Prostate gland (tissue), 2 donors: ENCODE results near the gene SPOUT1. TPM values are rescaled to one million over a fixed set of nuclear protein-coding genes. Genes with fewer than 3 reads are reported as not detected.
"Not testable (repeated sequence)": the region's sequence is repeated elsewhere in the genome, so short reads cannot be mapped to it uniquely, and the experiment has no call there.

ENCODE experiments used
- DNase-seq: peaks from one replicate; pipeline ENCODE4 v3.0.0-alpha.2; 2019; ENCODE audit warnings: low spot score
- H3K27ac ChIP-seq, 2 donors: fragments of 200-600 bp; sonication (generic); 2 replicates each; pipeline ENCODE4 v1.5.1; 2017 to 2019
- H3K27me3 ChIP-seq: fragments of 200-600 bp; sonication (generic); replicated peaks from 2 replicates; pipeline ENCODE4 v1.5.1; 2019; ENCODE audit not compliant: insufficient read depth
- H3K36me3 ChIP-seq, 2 donors: fragments of 200-600 bp; sonication (generic); 1 replicate in 1 of 2; 2 replicates in 1 of 2; pipeline versions ENCODE4 v1.5.1 to v1.8.1; 2017 to 2019
- H3K4me1 ChIP-seq: fragments of 200-600 bp; sonication (generic); replicated peaks from 2 replicates; pipeline ENCODE4 v1.5.1; 2019
- H3K4me3 ChIP-seq, 2 donors: fragments of 200-600 bp; sonication (generic); 2 replicates each; pipeline ENCODE4 v1.5.1; 2017 to 2019
- H3K9me3 ChIP-seq: fragments of 200-600 bp; sonication (generic); 2 replicates; pipeline ENCODE4 v1.5.1; 2017
- POLR2A ChIP-seq: fragments of 450-650 bp; IDR thresholded peaks from one replicate; pipeline ENCODE4 v1.6.1; 2016; ENCODE audit warnings: antibody characterized with exemption, mild to moderate bottlenecking
- POLR2AphosphoS5 ChIP-seq: sonication (generic); formaldehyde crosslinking; IDR thresholded peaks from one replicate; pipeline ENCODE4 v1.6.1; 2017; ENCODE audit warnings: antibody characterized with exemption
- whole genome bisulfite sequencing: methylation state at CpG from one replicate; pipeline ENCODE4 v1.1.5; 2018; 5-methylcytosine and 5-hydroxymethylcytosine counted together
- intact Hi-C: fragments of 100-400 bp; cut with DNase I; formaldehyde crosslinking; loops from one replicate; pipeline ENCODE4 v1.14.2; 2022
- total RNA-seq, 2 donors: library from RNA; depleted of rRNA; stranded (reverse); fragments of >200 nt; gene quantifications; one replicate each; pipeline ENCODE4 v1.1.0, GENCODE V29; 2016
- TF ChIP-seq, protein P1 (sequence below), 4 experiments: fragments of 200-600 bp in 2 of 4; fragments of 450-650 bp in 2 of 4; sonication (generic) in 2 of 4; IDR thresholded peaks; 1 replicate in 3 of 4; 2 replicates in 1 of 4; pipeline ENCODE4 v1.5.1; 2016 to 2019; ENCODE audit warnings: antibody characterized with exemption in 4 of 4, mild to moderate bottlenecking in 2 of 4, moderate library complexity in 2 of 4

Gene SPOUT1
- total RNA-seq, 2 donors from 2014 or later, result 45.8 to 47.5 TPM

DNA sequence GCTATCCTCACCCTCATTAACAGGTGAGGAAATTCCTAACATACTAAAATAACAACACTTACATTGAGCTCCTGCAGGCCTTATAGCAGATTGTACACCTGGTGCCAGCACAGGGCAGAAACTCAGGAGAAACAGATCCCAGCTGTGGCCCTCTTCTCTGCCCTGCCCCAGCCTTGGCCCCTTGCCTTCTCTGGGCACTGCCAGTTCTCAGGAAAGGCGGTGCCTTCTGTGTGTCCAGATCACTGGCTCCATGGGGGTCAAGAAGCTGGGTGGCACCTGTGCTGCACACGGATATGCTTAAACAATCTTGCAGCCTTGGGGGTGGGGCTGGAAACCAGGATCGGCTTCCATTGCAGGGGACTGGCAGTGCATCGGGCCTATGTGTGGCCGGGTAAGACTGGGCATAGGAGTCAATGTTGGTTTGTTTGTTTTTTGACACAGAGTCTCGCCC lies 32.8 kb upstream of the SPOUT1 start:
- H3K27ac ChIP-seq, result peak overlapping the region; percentile 65 to 73
- no peak overlapping the region for H3K4me3 ChIP-seq
- peaks cover 15% of the 10 kb centered on the region for H3K4me1 ChIP-seq
- DNase-seq, result peak; percentile 69
- H3K9me3 ChIP-seq, result no peaks in the 10 kb centered on the region
- 30% methylated on average over 6 of the region's 6 CpGs for WGBS
- H3K36me3 ChIP-seq, result no peaks in the 10 kb centered on the region
- no peaks in the 10 kb centered on the region for H3K27me3 ChIP-seq
- TF ChIP-seq, protein P1, sequence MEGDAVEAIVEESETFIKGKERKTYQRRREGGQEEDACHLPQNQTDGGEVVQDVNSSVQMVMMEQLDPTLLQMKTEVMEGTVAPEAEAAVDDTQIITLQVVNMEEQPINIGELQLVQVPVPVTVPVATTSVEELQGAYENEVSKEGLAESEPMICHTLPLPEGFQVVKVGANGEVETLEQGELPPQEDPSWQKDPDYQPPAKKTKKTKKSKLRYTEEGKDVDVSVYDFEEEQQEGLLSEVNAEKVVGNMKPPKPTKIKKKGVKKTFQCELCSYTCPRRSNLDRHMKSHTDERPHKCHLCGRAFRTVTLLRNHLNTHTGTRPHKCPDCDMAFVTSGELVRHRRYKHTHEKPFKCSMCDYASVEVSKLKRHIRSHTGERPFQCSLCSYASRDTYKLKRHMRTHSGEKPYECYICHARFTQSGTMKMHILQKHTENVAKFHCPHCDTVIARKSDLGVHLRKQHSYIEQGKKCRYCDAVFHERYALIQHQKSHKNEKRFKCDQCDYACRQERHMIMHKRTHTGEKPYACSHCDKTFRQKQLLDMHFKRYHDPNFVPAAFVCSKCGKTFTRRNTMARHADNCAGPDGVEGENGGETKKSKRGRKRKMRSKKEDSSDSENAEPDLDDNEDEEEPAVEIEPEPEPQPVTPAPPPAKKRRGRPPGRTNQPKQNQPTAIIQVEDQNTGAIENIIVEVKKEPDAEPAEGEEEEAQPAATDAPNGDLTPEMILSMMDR (IDR thresholded peaks at IDR 0.05), result no peak
- TF ChIP-seq POLR2AphosphoS5, result peak; percentile 53
- intact Hi-C loops, result no loop called here

DNA sequence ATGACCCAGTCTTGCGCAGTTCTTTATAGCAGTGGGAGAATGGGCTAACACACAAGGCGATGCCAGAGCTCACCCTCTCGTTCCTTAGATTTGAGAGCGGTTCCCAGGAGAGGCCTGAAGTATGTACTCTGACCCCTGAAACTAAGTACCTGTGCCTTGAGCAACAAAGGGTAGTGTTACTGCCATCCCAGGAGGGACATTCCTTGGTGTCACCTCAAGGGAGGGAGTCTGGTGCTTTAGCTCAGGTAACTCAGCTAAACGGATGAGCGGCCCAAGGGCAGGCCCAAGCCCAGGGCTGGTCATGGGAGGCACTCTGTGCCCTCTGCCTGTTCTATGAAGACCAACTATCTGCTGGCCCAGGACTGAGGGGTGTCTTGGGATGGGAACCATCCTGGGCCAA lies 31.9 kb upstream of the SPOUT1 start:
- DNase-seq, result no peak
- no peaks in the 10 kb centered on the region for H3K36me3 ChIP-seq
- H3K9me3 ChIP-seq, result no peaks in the 10 kb centered on the region
- no peaks in the 10 kb centered on the region for H3K27me3 ChIP-seq
- no peak overlapping the region for H3K4me3 ChIP-seq
- intact Hi-C loops, result no loop called here
- H3K4me1 ChIP-seq, result peaks cover 15% of the 10 kb centered on the region
- H3K27ac ChIP-seq, result peak overlapping the region; percentile 65 to 73
- TF ChIP-seq, protein P1 (IDR thresholded peaks at IDR 0.05), result no peak
- TF ChIP-seq POLR2A, result no peak
- WGBS, result 86% methylated on average over 6 of the region's 6 CpGs

DNA sequence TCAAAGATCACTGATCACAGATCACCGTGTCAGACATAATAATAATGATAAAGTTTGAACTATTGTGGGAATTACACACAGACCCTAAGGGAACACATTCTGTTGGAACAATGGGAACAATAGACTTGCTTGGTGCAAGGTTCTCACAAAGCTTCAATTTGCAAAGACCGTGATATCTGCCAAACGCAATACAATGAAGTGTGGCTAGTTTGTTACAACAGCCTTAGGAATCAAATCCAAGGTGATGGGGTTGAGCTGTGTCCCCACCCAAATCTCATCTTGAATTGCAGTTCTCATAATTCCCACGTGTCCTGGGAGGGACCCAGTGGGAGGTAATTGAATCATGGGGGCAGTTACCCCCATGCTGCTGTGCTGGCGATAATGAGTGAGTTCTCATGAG lies 31.3 kb upstream of the SPOUT1 start:
- 79% methylated on average over 5 of the region's 5 CpGs for WGBS

DNA sequence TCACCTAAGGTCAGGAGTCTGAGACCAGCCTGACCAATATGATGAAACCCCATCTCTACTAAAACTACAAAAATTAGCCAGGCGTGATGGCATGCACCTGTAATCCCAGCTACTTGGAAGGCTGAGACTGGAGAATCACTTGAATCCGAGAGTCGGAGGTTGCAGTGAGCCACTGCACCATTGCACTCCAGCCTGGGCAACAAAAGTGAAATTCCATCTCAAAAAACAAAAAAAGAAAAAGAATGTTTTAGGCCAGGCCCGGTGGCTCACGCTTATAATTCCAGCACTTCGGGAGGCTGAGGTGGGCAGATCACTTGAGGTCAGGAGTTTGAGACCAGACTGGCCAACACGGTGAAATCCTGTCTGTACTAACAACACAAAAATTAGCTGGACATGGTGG lies 28.9 kb upstream of the SPOUT1 start:
- 95% methylated on average over 7 of the region's 7 CpGs for WGBS
- H3K9me3 ChIP-seq, H3K27ac ChIP-seq, H3K4me3 ChIP-seq, intact Hi-C loops, DNase-seq, H3K36me3 ChIP-seq, H3K27me3 ChIP-seq: not testable (repeated sequence)
- H3K4me1 ChIP-seq, result peaks cover 17% of the 10 kb centered on the region

More for the DNA sequence above, 31.3 kb upstream of the SPOUT1 start:
- TF ChIP-seq POLR2AphosphoS5, result no peak
- TF ChIP-seq POLR2A, result no peak
- TF ChIP-seq, protein P1 (IDR thresholded peaks at IDR 0.05), result no peak
- peak overlapping the region; percentile 65 to 73 for H3K27ac ChIP-seq
- H3K36me3 ChIP-seq, result no peaks in the 10 kb centered on the region
- intact Hi-C loops, result no loop called here
- peaks cover 15% of the 10 kb centered on the region for H3K4me1 ChIP-seq
- no peaks in the 10 kb centered on the region for H3K9me3 ChIP-seq
- no peaks in the 10 kb centered on the region for H3K27me3 ChIP-seq
- no peak overlapping the region for H3K4me3 ChIP-seq
- no peak for DNase-seq

DNA sequence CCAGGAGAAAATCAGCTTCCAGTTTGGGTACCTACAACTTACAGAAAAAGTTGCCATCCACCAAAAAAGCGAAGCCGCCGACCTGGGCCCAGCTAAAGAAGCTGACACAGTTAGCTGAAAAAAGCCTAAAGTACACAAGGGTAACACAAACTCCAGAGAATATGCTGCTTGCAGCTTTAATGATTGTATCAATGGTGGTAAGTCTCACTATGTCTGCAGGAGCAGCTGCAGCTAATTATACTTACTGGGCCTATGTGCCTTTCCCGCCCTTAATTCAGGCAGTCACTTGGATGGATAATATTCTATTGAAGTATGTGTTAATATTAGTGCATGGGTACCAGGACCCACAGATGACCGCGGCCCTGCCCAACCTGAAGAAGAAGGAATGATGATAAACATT lies 24.9 kb upstream of the SPOUT1 start:
- H3K27ac ChIP-seq, H3K4me1 ChIP-seq, DNase-seq, H3K9me3 ChIP-seq, intact Hi-C loops, H3K27me3 ChIP-seq, H3K36me3 ChIP-seq, H3K4me3 ChIP-seq: not testable (repeated sequence)
- WGBS, result 91% methylated on average over 6 of the region's 6 CpGs

DNA sequence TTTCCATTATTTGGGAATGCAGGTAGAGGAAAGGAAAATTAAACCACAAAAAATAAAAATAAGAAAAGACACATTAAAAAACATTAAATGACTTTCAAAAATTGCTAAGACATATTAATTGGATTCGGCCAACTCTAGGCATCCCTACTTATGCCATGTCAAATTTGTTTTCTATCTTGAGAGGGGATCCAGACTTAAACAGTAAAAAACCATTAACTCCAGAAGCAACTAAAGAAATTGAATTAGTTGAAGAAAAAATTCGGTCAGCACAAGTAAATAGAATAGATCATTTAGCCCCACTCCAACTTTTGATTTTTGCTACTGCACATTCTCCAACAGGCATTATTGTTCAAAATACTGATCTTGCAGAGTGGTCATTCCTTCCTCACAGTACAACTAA lies 23.1 kb upstream of the SPOUT1 start:
- H3K36me3 ChIP-seq, H3K4me3 ChIP-seq, intact Hi-C loops, DNase-seq, H3K27me3 ChIP-seq, H3K9me3 ChIP-seq, H3K4me1 ChIP-seq: not testable (repeated sequence)
- WGBS, result 69% methylated on average over 2 of the region's 2 CpGs
- H3K27ac ChIP-seq, result peak overlapping the region; percentile 20 to 51
